Caco-2 (cell line): Measurements from ENCODE around the gene CTDSPL. TPM values are rescaled to one million over a fixed set of nuclear protein-coding genes. Genes with fewer than 3 reads are reported as not detected.

ENCODE experiments used
- BruUV-seq: library from RNA; stranded (reverse); fragments of 400-500 nt; replicated peaks from 2 replicates; lab custom pipeline; 2021; lab: Mats Ljungman, UMichigan
- CTCF ChIA-PET: fragments of 300-600 bp; sonication (Branson Sonifier 250); formaldehyde crosslinking; loops from one replicate; lab custom pipeline; 2022; ENCODE audit warnings: antibody characterized with exemption; lab: Charles Lee
- POLR2A ChIA-PET: fragments of 300-600 bp; sonication (Branson Sonifier 250); formaldehyde crosslinking; loops from one replicate; lab custom pipeline; 2022; ENCODE audit warnings: antibody characterized with exemption; lab: Charles Lee
- DNase-seq, 2 experiments: peaks; one replicate each; pipeline versions ENCODE4 v3.0.0 to v3.0.0-alpha.2; 2020 to 2022
- H3K27me3 ChIP-seq: replicated peaks from 2 replicates; pipeline ENCODE4 v1.6.0; 2011; ENCODE audit warnings: low read length; ENCODE audit not compliant: control insufficient read depth, insufficient read depth
- H3K36me3 ChIP-seq: 2 replicates; pipeline ENCODE4 v1.5.1; 2011; ENCODE audit warnings: low read length; ENCODE audit not compliant: control insufficient read depth, insufficient read depth
- H3K4me1 ChIP-seq: fragments of 250-450 bp; sonication (Bioruptor Pico); 2 replicates; pipeline ENCODE4 v1.5.1; 2020; ENCODE audit warnings: mild to moderate bottlenecking
- H3K4me3 ChIP-seq: 2 replicates; pipeline ENCODE4 v1.5.1; 2011; ENCODE audit warnings: low read depth, mild to moderate bottlenecking, control low read depth, low read length
- H3K9me3 ChIP-seq: fragments of 250-450 bp; sonication (Bioruptor Pico); 2 replicates; pipeline ENCODE4 v1.5.1; 2020; ENCODE audit warnings: mild to moderate bottlenecking, moderate library complexity
- H3K27ac Mint-ChIP-seq: one replicate; pipeline ENCODE4 v1.8.0; 2022; ENCODE audit warnings: mixed read lengths; ENCODE audit not compliant: unreplicated experiment
- H3K27me3 Mint-ChIP-seq: one replicate; pipeline ENCODE4 v1.8.0; 2022; ENCODE audit warnings: mixed read lengths; ENCODE audit not compliant: insufficient read depth, unreplicated experiment
- H3K36me3 Mint-ChIP-seq: one replicate; pipeline ENCODE4 v1.8.0; 2022; ENCODE audit warnings: mild to moderate bottlenecking, mixed read lengths; ENCODE audit not compliant: insufficient read depth, unreplicated experiment
- H3K4me1 Mint-ChIP-seq: one replicate; pipeline ENCODE4 v1.8.0; 2022; ENCODE audit warnings: low read depth, mixed read lengths; ENCODE audit not compliant: unreplicated experiment
- H3K4me3 Mint-ChIP-seq: one replicate; pipeline ENCODE4 v1.8.0; 2022; ENCODE audit warnings: mild to moderate bottlenecking, moderate library complexity, mixed read lengths; ENCODE audit not compliant: unreplicated experiment
- H3K9me3 Mint-ChIP-seq: one replicate; pipeline ENCODE4 v1.8.0; 2022; ENCODE audit warnings: mixed read lengths; ENCODE audit not compliant: unreplicated experiment
- intact Hi-C: fragments of 100-400 bp; cut with micrococcal nuclease; formaldehyde crosslinking; loops from one replicate; pipeline ENCODE4 v1.10.0; 2022; ENCODE audit not compliant: unreplicated experiment
- total RNA-seq: library from RNA; stranded (reverse); gene quantifications from 2 replicates; pipeline ENCODE4 v1.2.3, GENCODE V29; 2022
- TF ChIP-seq, protein P1 (sequence below), 2 experiments: fragments of 200-600 bp in 1 of 2; IDR thresholded peaks; 1 replicate in 1 of 2; 2 replicates in 1 of 2; pipeline versions ENCODE4 v1.5.1 to v1.8.0; 2011 to 2022; ENCODE audit warnings: antibody characterized with exemption in 1 of 2, control low read depth in 1 of 2, inconsistent platforms in 1 of 2, low read depth in 1 of 2, low read length in 1 of 2, mild to moderate bottlenecking in 1 of 2, moderate library complexity in 1 of 2; ENCODE audit not compliant: insufficient read depth in 1 of 2, severe bottlenecking in 1 of 2, unreplicated experiment in 1 of 2

CTDSPL gene
- total RNA-seq, 1 experiment from 2014 or later, result 60.9 TPM

- CTCF ChIA-PET, result no interaction called here
- POLR2A ChIA-PET, result no interaction called here
Measured at GRCh38 chr3:38022301-38022700, 160.6 kb downstream of the CTDSPL start.

GRCh38 chr3:38022896-38023709 lies 161.4 kb downstream of the CTDSPL start:
- H3K9me3 Mint-ChIP-seq, result no peaks in the 10 kb centered on the region
- POLR2A ChIA-PET, result no interaction called here
- CTCF ChIA-PET, result no interaction called here

More at GRCh38 chr3:38022301-38022700, 160.6 kb downstream of the CTDSPL start:
- Mint-ChIP-seq H3K27ac (no peak overlapping the region), H3K36me3 (no peaks in the 10 kb centered on the region), H3K9me3 (no peaks in the 10 kb centered on the region), H3K4me1 (peaks cover 7% of the 10 kb centered on the region), H3K4me3 (no peak overlapping the region), H3K27me3 (no peaks in the 10 kb centered on the region)
- Histone ChIP-seq H3K36me3 (no peaks in the 10 kb centered on the region), H3K4me3 (no peak overlapping the region), H3K4me1 (peaks cover 5% of the 10 kb centered on the region; the same call in 1 of the 2 replicates), H3K9me3 (no peaks in the 10 kb centered on the region), H3K27me3 (no peaks in the 10 kb centered on the region)
- BruUV-seq, result no TSS peak
- TF ChIP-seq, protein P1, sequence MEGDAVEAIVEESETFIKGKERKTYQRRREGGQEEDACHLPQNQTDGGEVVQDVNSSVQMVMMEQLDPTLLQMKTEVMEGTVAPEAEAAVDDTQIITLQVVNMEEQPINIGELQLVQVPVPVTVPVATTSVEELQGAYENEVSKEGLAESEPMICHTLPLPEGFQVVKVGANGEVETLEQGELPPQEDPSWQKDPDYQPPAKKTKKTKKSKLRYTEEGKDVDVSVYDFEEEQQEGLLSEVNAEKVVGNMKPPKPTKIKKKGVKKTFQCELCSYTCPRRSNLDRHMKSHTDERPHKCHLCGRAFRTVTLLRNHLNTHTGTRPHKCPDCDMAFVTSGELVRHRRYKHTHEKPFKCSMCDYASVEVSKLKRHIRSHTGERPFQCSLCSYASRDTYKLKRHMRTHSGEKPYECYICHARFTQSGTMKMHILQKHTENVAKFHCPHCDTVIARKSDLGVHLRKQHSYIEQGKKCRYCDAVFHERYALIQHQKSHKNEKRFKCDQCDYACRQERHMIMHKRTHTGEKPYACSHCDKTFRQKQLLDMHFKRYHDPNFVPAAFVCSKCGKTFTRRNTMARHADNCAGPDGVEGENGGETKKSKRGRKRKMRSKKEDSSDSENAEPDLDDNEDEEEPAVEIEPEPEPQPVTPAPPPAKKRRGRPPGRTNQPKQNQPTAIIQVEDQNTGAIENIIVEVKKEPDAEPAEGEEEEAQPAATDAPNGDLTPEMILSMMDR (IDR thresholded peaks at IDR 0.05; ENCODE audit: insufficient read depth in 1 of 2, low read depth in 1 of 2, low read length in 1 of 2, severe bottlenecking in 1 of 2, unreplicated experiment in 1 of 2), result no peak
- intact Hi-C loops, result no loop called here
- no peak for DNase-seq

GRCh38 chr3:38026856-38027255 lies 165.2 kb downstream of the CTDSPL start:
- peaks cover 24% of the 10 kb centered on the region for H3K4me1 ChIP-seq
- DNase-seq, result no peak
- H3K27me3 ChIP-seq, result no peaks in the 10 kb centered on the region
- no peaks in the 10 kb centered on the region for H3K36me3 ChIP-seq
- POLR2A ChIA-PET, result no interaction called here
- no peak overlapping the region for H3K27ac Mint-ChIP-seq
- H3K9me3 ChIP-seq, result no peaks in the 10 kb centered on the region
- CTCF ChIA-PET, result no interaction called here
- H3K4me3 ChIP-seq, result no peak overlapping the region
- no peaks in the 10 kb centered on the region for H3K9me3 Mint-ChIP-seq
- BruUV-seq, result no TSS peak
- intact Hi-C loops, result no loop called here
- H3K27me3 Mint-ChIP-seq, result no peaks in the 10 kb centered on the region
- H3K36me3 Mint-ChIP-seq, result no peaks in the 10 kb centered on the region
- TF ChIP-seq, protein P1 (IDR thresholded peaks at IDR 0.05; ENCODE audit: insufficient read depth in 1 of 2, low read depth in 1 of 2, low read length in 1 of 2, severe bottlenecking in 1 of 2, unreplicated experiment in 1 of 2), result no peak
- peaks cover 18% of the 10 kb centered on the region for H3K4me1 Mint-ChIP-seq
- no peak overlapping the region for H3K4me3 Mint-ChIP-seq

More at GRCh38 chr3:38022896-38023709, 161.4 kb downstream of the CTDSPL start:
- Mint-ChIP-seq H3K4me3 (peak overlapping the region; percentile 91), H3K4me1 (peaks cover 7% of the 10 kb centered on the region), H3K36me3 (no peaks in the 10 kb centered on the region), H3K27ac (no peak overlapping the region), H3K27me3 (no peaks in the 10 kb centered on the region)
- DNase-seq, result no peak
- Histone ChIP-seq H3K9me3 (no peaks in the 10 kb centered on the region), H3K36me3 (no peaks in the 10 kb centered on the region), H3K4me1 (peaks cover 5% of the 10 kb centered on the region; the same call in 1 of the 2 replicates), H3K4me3 (peak overlapping the region; percentile 80; the same call in 1 of the 2 replicates), H3K27me3 (no peaks in the 10 kb centered on the region)
- TF ChIP-seq, protein P1 (IDR thresholded peaks at IDR 0.05; ENCODE audit: insufficient read depth in 1 of 2, low read depth in 1 of 2, low read length in 1 of 2, severe bottlenecking in 1 of 2, unreplicated experiment in 1 of 2), result no peak
- intact Hi-C loops, result no loop called here
- BruUV-seq, result no TSS peak
